ENCODE data around the gene HTATSF1.

Gene HTATSF1

DNA sequence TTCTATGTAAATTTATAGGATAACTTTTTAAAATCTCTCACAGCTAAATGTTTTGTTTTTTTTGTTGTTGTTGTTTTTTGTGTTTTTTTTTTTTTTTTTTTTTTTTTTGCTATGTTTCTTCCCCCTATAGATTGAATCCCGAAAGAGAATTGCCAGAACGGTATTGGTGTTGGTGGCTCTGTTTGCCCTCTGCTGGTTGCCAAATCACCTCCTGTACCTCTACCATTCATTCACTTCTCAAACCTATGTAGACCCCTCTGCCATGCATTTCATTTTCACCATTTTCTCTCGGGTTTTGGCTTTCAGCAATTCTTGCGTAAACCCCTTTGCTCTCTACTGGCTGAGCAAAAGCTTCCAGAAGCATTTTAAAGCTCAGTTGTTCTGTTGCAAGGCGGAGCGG is 5.6 kb upstream of the HTATSF1 start:
- ChIA-PET CTCF (no interaction called here), POLR2A (ENCODE audit: low non-redundant PET) (no interaction called here)
- DNase-seq (ENCODE audit: low spot score) = no peak
- no peak overlapping the region for H3K27ac ChIP-seq
- TF ChIP-seq, protein P1, sequence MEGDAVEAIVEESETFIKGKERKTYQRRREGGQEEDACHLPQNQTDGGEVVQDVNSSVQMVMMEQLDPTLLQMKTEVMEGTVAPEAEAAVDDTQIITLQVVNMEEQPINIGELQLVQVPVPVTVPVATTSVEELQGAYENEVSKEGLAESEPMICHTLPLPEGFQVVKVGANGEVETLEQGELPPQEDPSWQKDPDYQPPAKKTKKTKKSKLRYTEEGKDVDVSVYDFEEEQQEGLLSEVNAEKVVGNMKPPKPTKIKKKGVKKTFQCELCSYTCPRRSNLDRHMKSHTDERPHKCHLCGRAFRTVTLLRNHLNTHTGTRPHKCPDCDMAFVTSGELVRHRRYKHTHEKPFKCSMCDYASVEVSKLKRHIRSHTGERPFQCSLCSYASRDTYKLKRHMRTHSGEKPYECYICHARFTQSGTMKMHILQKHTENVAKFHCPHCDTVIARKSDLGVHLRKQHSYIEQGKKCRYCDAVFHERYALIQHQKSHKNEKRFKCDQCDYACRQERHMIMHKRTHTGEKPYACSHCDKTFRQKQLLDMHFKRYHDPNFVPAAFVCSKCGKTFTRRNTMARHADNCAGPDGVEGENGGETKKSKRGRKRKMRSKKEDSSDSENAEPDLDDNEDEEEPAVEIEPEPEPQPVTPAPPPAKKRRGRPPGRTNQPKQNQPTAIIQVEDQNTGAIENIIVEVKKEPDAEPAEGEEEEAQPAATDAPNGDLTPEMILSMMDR (conservative IDR thresholded peaks at IDR 0.05; ENCODE audit: low read depth) = no peak

DNA sequence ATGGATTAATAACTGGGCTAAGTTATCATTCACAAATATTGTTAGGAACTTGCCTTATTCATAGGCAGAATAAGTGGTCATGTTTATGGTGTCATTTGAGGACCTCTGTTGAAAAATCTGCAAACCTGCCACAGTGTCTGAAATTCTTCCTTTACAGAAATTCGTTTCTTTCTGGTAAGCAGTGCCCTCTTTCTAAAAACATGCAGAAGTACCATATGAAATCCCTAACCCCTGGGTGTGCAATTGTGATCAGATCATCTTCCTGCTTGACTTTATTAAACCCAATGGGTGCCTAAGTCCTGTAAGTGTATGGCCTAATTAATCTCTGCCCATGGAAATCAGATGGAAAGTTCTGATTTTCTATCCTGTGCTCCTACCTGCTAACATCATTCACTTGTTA is 4.4 kb upstream of the HTATSF1 start:
- TF ChIP-seq, protein P1 (conservative IDR thresholded peaks at IDR 0.05; ENCODE audit: low read depth) = no peak
- POLR2A ChIA-PET (ENCODE audit: low non-redundant PET) = no interaction called here
- CTCF ChIA-PET = interaction anchor here (0.7 kb wide), 1 partner anchor 198 kb away, joined by 3 read pairs; no protein-coding TSS in a partner anchor

DNA sequence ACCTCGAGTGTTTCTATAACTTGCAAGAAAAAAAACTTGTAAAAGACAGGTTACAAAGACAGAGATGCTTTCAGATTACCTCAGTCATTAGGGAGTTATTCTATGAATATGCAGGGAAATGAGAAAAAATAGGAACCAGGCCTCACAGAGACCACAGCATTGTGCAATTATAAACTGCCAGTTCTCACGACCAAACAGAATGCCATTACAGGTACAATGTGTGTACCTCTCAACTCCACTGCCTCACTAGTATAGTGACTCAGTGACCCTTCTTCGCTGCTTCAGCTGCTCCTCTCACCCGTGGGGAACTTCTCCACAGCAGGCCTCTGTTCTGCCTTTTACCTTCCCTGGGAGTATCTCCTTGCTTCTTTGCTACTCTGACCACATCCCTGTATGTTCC is 2.3 kb upstream of the HTATSF1 start:
- POLR2A ChIA-PET (ENCODE audit: low non-redundant PET) = no interaction called here
- no peak overlapping the region for H3K27ac ChIP-seq
- no peak for DNase-seq (ENCODE audit: low spot score)
- TF ChIP-seq, protein P1 (conservative IDR thresholded peaks at IDR 0.05; ENCODE audit: low read depth) = no peak
- CTCF ChIA-PET = interaction anchor here (0.5 kb wide), 1 partner anchor 98 kb away, joined by 3 read pairs; no protein-coding TSS in a partner anchor

More for the DNA sequence above, 4.4 kb upstream of the HTATSF1 start:
- H3K27ac ChIP-seq = no peak overlapping the region
- DNase-seq (ENCODE audit: low spot score) = no peak

GRCh38 chrX:136496186-136496763 is 1.1 kb upstream of the HTATSF1 start:
- ChIA-PET POLR2A (ENCODE audit: low non-redundant PET) (no interaction called here), CTCF (no interaction called here)
- no peak for DNase-seq (ENCODE audit: low spot score)
- peak overlapping the region; percentile 96 for H3K27ac ChIP-seq
- TF ChIP-seq, protein P1 (conservative IDR thresholded peaks at IDR 0.05; ENCODE audit: low read depth) = no peak

GRCh38 chrX:136496764-136497555 is 432 bp upstream of the HTATSF1 start:
- POLR2A ChIA-PET (ENCODE audit: low non-redundant PET) = no interaction called here
- CTCF ChIA-PET = no interaction called here

GRCh38 chrX:136519069-136519468 is 21.7 kb downstream of the HTATSF1 start:
- H3K27ac ChIP-seq = no peak overlapping the region
- CTCF ChIA-PET = no interaction called here
- no peak for DNase-seq (ENCODE audit: low spot score)
- TF ChIP-seq, protein P1 (conservative IDR thresholded peaks at IDR 0.05; ENCODE audit: low read depth) = no peak
- POLR2A ChIA-PET (ENCODE audit: low non-redundant PET) = no interaction called here

More at GRCh38 chrX:136496764-136497555, 432 bp upstream of the HTATSF1 start:
- peak overlapping the region; percentile 96 for H3K27ac ChIP-seq
- TF ChIP-seq, protein P1 (conservative IDR thresholded peaks at IDR 0.05; ENCODE audit: low read depth) = no peak
- peak; percentile 57 for DNase-seq (ENCODE audit: low spot score)

Data from RWPE1 (cell line).